Pancreas (tissue), 10 donors: ENCODE measurements around the gene DENND4A. TPM values are rescaled to one million over a fixed set of nuclear protein-coding genes. Genes with fewer than 3 reads are reported as not detected.
A peak's percentile ranks its signal among the peaks of the same experiment; 100 is the strongest.

Experiments used
- ATAC-seq, 4 donors: fragments of 200-7000 bp; cut with Tn5 transposase; one replicate each; pipeline versions ENCODE4 v1.8.0 to v1.9.1; 2020; ENCODE audit warnings: mild to moderate bottlenecking in 4 of 4, moderate library complexity in 4 of 4
- DNase-seq, 6 donors: peaks; one replicate each; pipeline ENCODE4 v3.0.0-alpha.2; 2020
- FAIRE-seq: peaks from 2 replicates; lab custom pipeline; 2012; peaks lifted over from hg19 to GRCh38; lab: Jason Lieb, UNC
- H3K27ac ChIP-seq, 4 donors: fragments of 200-600 bp; sonication (generic); 1 replicate in 3 of 4; 2 replicates in 1 of 4; pipeline versions ENCODE4 v1.5.0 to v1.8.0; 2020
- H3K27me3 ChIP-seq, 4 donors: fragments of 200-600 bp; one replicate each; pipeline ENCODE4 v1.8.0; 2021
- H3K36me3 ChIP-seq, 3 donors: fragments of 200-600 bp; sonication (generic) in 1 of 3; one replicate each; pipeline versions ENCODE4 v1.5.0 to v1.8.0; 2020 to 2021
- H3K4me1 ChIP-seq, 3 donors: fragments of 200-600 bp; one replicate each; pipeline ENCODE4 v1.8.0; 2021
- H3K4me3 ChIP-seq, 4 donors: fragments of 200-600 bp; sonication (generic) in 2 of 4; one replicate each; pipeline versions ENCODE4 v1.5.0 to v1.8.0; 2020 to 2021
- H3K9me3 ChIP-seq, 4 donors: fragments of 200-600 bp; one replicate each; pipeline ENCODE4 v1.8.0; 2021
- CTCF ChIP-seq, 4 donors: fragments of 200-600 bp; sonication (generic) in 3 of 4; IDR thresholded peaks; one replicate each; pipeline versions ENCODE4 v1.5.0 to v1.8.0; 2021; ENCODE audit warnings: antibody characterized with exemption in 4 of 4
- WGBS, 2 donors: extraction: QIAGEN DNeasy Blood & Tissue Kit; methylation state at CpG; one replicate each; pipeline ENCODE4 v1.1.7; 2013; 5-methylcytosine and 5-hydroxymethylcytosine counted together
- intact Hi-C, 3 donors: fragments of 100-400 bp; cut with DNase I; formaldehyde crosslinking; loops; one replicate each; pipeline versions ENCODE4 v1.11.1 to v1.14.2; 2022
- polyA plus RNA-seq, 2 donors: library from polyadenylated mRNA; stranded (reverse); fragments of 200-250 nt; gene quantifications; one replicate each; pipeline ENCODE4 v1.2.3, GENCODE V29; 2013
- total RNA-seq, 6 donors: library from RNA; stranded (reverse); fragmentation: NEBNext Ultra II Directional in 4 of 6; extraction: Animal tissue kit (Norgen Biotek cat#: 25700) in 4 of 6; gene quantifications; one replicate each; pipeline versions ENCODE4 v1.2.1 to v1.2.4, GENCODE V29; 2021 to 2023
- donor health status: healthy with polysubstance abuse.
- donor health status: DM: no; HTN: no; CAD: no; lungs with moderate emphysema.
- donor health status: DM: no; HTN: no; CAD: no.
- donor health status: control.
- donor health status: control.
- donor health status: Bipolar disorder and iron deficiency.
- donor health status: DM: yes; HTN: yes; CAD: no.
- donor health status: DM: no; HTN: no; CAD: no.
- donor health status: DM: no; HTN: no; CAD: no.
- donor health status: DM: yes; HTN: yes; CAD: no.

The DENND4A gene
- total and polyA plus RNA-seq, 8 donors = 8.6 to 34.5 (median 26.5) TPM

GRCh38 chr15:65790694-65791334 is 1.3 kb downstream of the DENND4A start:
- Histone ChIP-seq H3K9me3 (no peaks in the 10 kb centered on the region), H3K36me3 (no peaks in the 10 kb centered on the region), H3K27me3 (no peaks in the 10 kb centered on the region), H3K4me3 (peak overlapping the region; percentile 70 to 84 (median 72)), H3K27ac (peak overlapping the region; percentile 94 to 100 (median 99)), H3K4me1 (peaks cover 16 to 33% (median 29%) of the 10 kb centered on the region in 3 donors)
- no peak for DNase-seq
- ATAC-seq = no peak
- intact Hi-C loops = no loop called here
- FAIRE-seq = no peak
- 1 to 3% methylated on average over 14 of the region's 14 CpGs for WGBS, 2 donors
- TF ChIP-seq CTCF (IDR thresholded peaks at IDR 0.05) = no peak

GRCh38 chr15:65789759-65790425 is 2.2 kb downstream of the DENND4A start:
- Histone ChIP-seq H3K36me3 (no peaks in the 10 kb centered on the region), H3K27me3 (no peaks in the 10 kb centered on the region), H3K27ac (peak overlapping the region in 2 of 4 donors; percentile 99 to 100), H3K4me3 (peak overlapping the region in 2 of 4 donors; percentile 71 to 84), H3K9me3 (no peaks in the 10 kb centered on the region), H3K4me1 (peaks cover 16 to 33% (median 33%) of the 10 kb centered on the region in 3 donors)
- ATAC-seq = no peak
- TF ChIP-seq CTCF (IDR thresholded peaks at IDR 0.05) = no peak
- no peak for DNase-seq
- WGBS, 2 donors = 55 to 63% methylated on average over 10 of the region's 10 CpGs
- no peak for FAIRE-seq
- intact Hi-C loops = no loop called here

- ATAC-seq (no peak), FAIRE-seq (no peak), DNase-seq (no peak)
- no peaks in the 10 kb centered on the region for H3K36me3 ChIP-seq
- peaks cover 16 to 36% (median 33%) of the 10 kb centered on the region in 3 donors for H3K4me1 ChIP-seq
- no peaks in the 10 kb centered on the region for H3K9me3 ChIP-seq
- H3K27ac ChIP-seq = peak overlapping the region in 2 of 4 donors; percentile 99 to 100
- H3K27me3 ChIP-seq = no peaks in the 10 kb centered on the region
- intact Hi-C loops = no loop called here
- WGBS, 2 donors = 91 to 96% methylated on average over 3 of the region's 3 CpGs
- TF ChIP-seq CTCF (IDR thresholded peaks at IDR 0.05) = no peak
- H3K4me3 ChIP-seq = no peak overlapping the region
Observed at GRCh38 chr15:65789105-65789504, 3.0 kb downstream of the DENND4A start.

DNA sequence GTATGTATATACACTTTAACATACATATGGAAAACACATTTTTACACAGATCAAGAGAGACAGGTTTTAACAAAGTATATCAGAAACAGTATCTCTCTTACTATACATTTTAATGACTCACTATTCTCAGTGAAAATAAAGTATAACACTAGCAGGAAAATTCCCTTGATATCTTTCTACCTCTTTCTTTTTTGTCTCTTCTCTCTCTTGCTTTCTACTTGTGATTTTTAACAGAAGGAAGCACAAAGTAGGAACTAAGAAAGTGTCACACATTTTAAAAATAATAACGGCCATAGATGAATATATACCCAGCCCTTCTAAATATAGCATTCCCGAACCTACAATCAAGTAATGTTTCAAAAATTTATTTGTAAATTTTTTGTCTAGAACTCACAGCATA is 4.8 kb downstream of the DENND4A start:
- ATAC-seq = no peak
- Histone ChIP-seq H3K36me3 (no peaks in the 10 kb centered on the region), H3K27ac (peak overlapping the region in 2 of 4 donors; percentile 20 to 81), H3K4me1 (peaks cover 11 to 41% (median 38%) of the 10 kb centered on the region in 3 donors), H3K4me3 (no peak overlapping the region), H3K27me3 (no peaks in the 10 kb centered on the region), H3K9me3 (no peaks in the 10 kb centered on the region)
- DNase-seq = no peak
- intact Hi-C loops = no loop called here
- no peak for TF ChIP-seq CTCF (IDR thresholded peaks at IDR 0.05)
- FAIRE-seq = no peak
- WGBS, 2 donors = 6 to 16% methylated on average over 2 of the region's 2 CpGs

DNA sequence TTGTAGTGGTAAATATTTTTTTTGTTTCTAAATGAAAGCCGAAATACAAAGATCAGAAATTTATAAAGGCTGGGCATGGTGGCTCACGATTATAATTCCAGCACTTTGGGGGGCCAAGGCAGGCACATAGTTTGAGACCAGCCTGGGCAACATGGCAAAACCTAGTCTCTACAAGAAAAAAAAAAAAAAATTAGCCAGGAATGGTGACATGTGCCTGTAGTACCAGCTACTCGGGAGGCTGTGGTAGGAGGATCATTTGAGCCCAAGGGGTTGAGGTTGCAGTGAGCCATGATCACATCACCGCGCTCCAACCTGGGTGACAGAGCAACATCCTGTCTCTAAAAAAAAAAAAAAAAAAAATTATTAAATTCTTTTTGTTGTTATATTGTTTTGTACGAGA is 6.9 kb downstream of the DENND4A start:
- no peak for FAIRE-seq

More for the DNA sequence above, 6.9 kb downstream of the DENND4A start:
- DNase-seq = no peak
- intact Hi-C loops = no loop called here
- 90 to 97% methylated on average over 6 of the region's 6 CpGs for WGBS, 2 donors
- H3K9me3 ChIP-seq = no peaks in the 10 kb centered on the region
- H3K4me3 ChIP-seq = no peak overlapping the region
- H3K36me3 ChIP-seq = no peaks in the 10 kb centered on the region
- no peak overlapping the region for H3K27ac ChIP-seq
- TF ChIP-seq CTCF (IDR thresholded peaks at IDR 0.05) = no peak
- no peak for ATAC-seq
- no peaks in the 10 kb centered on the region for H3K27me3 ChIP-seq
- peaks cover 11 to 53% (median 38%) of the 10 kb centered on the region in 3 donors for H3K4me1 ChIP-seq
